ENCODE data around the gene TMEM106A.

The TMEM106A gene

GRCh38 chr17:43210576-43210975, 1.1 kb upstream of the TMEM106A start:
- no peak for TF ChIP-seq CTCF (IDR thresholded peaks at IDR 0.05; ENCODE audit: extremely low read depth, missing control alignments)
- no peak for DNase-seq (ENCODE audit: low spot score)

- TF ChIP-seq CTCF (IDR thresholded peaks at IDR 0.05; ENCODE audit: extremely low read depth, missing control alignments): no peak
- DNase-seq (ENCODE audit: low spot score): no peak
Observed at GRCh38 chr17:43211123-43211479, 574 bp upstream of the TMEM106A start.

GRCh38 chr17:43212641-43213490, 1.2 kb downstream of the TMEM106A start:
- DNase-seq (ENCODE audit: low spot score): peak; percentile 39
- TF ChIP-seq CTCF (IDR thresholded peaks at IDR 0.05; ENCODE audit: extremely low read depth, missing control alignments): no peak

GRCh38 chr17:43213545-43213944, 1.9 kb downstream of the TMEM106A start:
- no peak for TF ChIP-seq CTCF (IDR thresholded peaks at IDR 0.05; ENCODE audit: extremely low read depth, missing control alignments)
- no peak for DNase-seq (ENCODE audit: low spot score)

GRCh38 chr17:43215341-43215740, 3.7 kb downstream of the TMEM106A start:
- no peak for DNase-seq (ENCODE audit: low spot score)
- no peak for TF ChIP-seq CTCF (IDR thresholded peaks at IDR 0.05; ENCODE audit: extremely low read depth, missing control alignments)

GRCh38 chr17:43216369-43216761, 4.7 kb downstream of the TMEM106A start:
- TF ChIP-seq CTCF (IDR thresholded peaks at IDR 0.05; ENCODE audit: extremely low read depth, missing control alignments): no peak
- no peak for DNase-seq (ENCODE audit: low spot score)

- TF ChIP-seq CTCF (IDR thresholded peaks at IDR 0.05; ENCODE audit: extremely low read depth, missing control alignments): no peak
- no peak for DNase-seq (ENCODE audit: low spot score)
Observed at GRCh38 chr17:43216762-43217613, 5.3 kb downstream of the TMEM106A start.
